ENCODE measurements around the gene NUPR1.

GRCh38 chr16:28491230-28491969, 47.4 kb downstream of the NUPR1 start:
- TF ChIP-seq EZH2 (IDR thresholded peaks at IDR 0.05; ENCODE audit: insufficient read depth, low read length) (no peak), CTCF (IDR thresholded peaks at IDR 0.05; ENCODE audit: insufficient read depth, low read depth, low read length) (no peak)
